ENCODE results near the gene CD8A.

Gene CD8A

GRCh38 chr2:86790134-86790675 is 508 bp downstream of the CD8A start:
- TF ChIP-seq CTCF (conservative IDR thresholded peaks at IDR 0.05; ENCODE audit: low read depth, low read length) = no peak
- H3K4me3 ChIP-seq (ENCODE audit: low read depth, low read length) = no peak overlapping the region
- no peak for DNase-seq (ENCODE audit: low read depth)

GRCh38 chr2:86789687-86790133 is 1.0 kb downstream of the CD8A start:
- no peak for TF ChIP-seq CTCF (conservative IDR thresholded peaks at IDR 0.05; ENCODE audit: low read depth, low read length)
- DNase-seq (ENCODE audit: low read depth) = no peak
- no peak overlapping the region for H3K4me3 ChIP-seq (ENCODE audit: low read depth, low read length)

GRCh38 chr2:86788881-86789686 is 1.6 kb downstream of the CD8A start:
- TF ChIP-seq CTCF (conservative IDR thresholded peaks at IDR 0.05; ENCODE audit: low read depth, low read length) = no peak
- H3K4me3 ChIP-seq (ENCODE audit: low read depth, low read length) = no peak overlapping the region
- no peak for DNase-seq (ENCODE audit: low read depth)

- no peak overlapping the region for H3K4me3 ChIP-seq (ENCODE audit: low read depth, low read length)
- no peak for TF ChIP-seq CTCF (conservative IDR thresholded peaks at IDR 0.05; ENCODE audit: low read depth, low read length)
- no peak for DNase-seq (ENCODE audit: low read depth)
Measured at GRCh38 chr2:86788165-86788564, 2.5 kb downstream of the CD8A start.

- no peak overlapping the region for H3K4me3 ChIP-seq (ENCODE audit: low read depth, low read length)
- no peak for DNase-seq (ENCODE audit: low read depth)
- TF ChIP-seq CTCF (conservative IDR thresholded peaks at IDR 0.05; ENCODE audit: low read depth, low read length) = no peak
Measured at GRCh38 chr2:86787736-86788135, 3.0 kb downstream of the CD8A start.

GRCh38 chr2:86786001-86786536 is 4.6 kb downstream of the CD8A start:
- no peak for DNase-seq (ENCODE audit: low read depth)
- H3K4me3 ChIP-seq (ENCODE audit: low read depth, low read length) = no peak overlapping the region
- no peak for TF ChIP-seq CTCF (conservative IDR thresholded peaks at IDR 0.05; ENCODE audit: low read depth, low read length)

All from choroid plexus epithelial cell (primary cell).